ENCODE data around the gene POU2AF2. TPM values are rescaled to one million over a fixed set of nuclear protein-coding genes. Genes with fewer than 3 reads are reported as not detected.
"Not testable (repeated sequence)": the region's sequence is repeated elsewhere in the genome, so short reads cannot be mapped to it uniquely, and the experiment has no call there.

The POU2AF2 gene
- total RNA-seq, 5 donors from 2014 or later (not counting 1 experiment from before 2014, with no cell fraction given), result not detected

- H3K4me3 ChIP-seq (ENCODE audit: control insufficient read depth in 1 of 2, extremely low read depth in 1 of 2, low read length in 1 of 2), result no peak overlapping the region
- no peaks in the 10 kb centered on the region for H3K4me1 ChIP-seq (ENCODE audit: control insufficient read depth in 1 of 2, extremely low read depth in 1 of 2, insufficient read depth in 2 of 2, low read length in 2 of 2)
- Mint-ChIP-seq H3K9me3 (no peaks in the 10 kb centered on the region), H3K27me3 (peaks cover 28% of the 10 kb centered on the region in 2 donors), H3K27ac (no peak overlapping the region), H3K4me1 (no peaks in the 10 kb centered on the region), H3K36me3 (no peaks in the 10 kb centered on the region), H3K4me3 (no peak overlapping the region)
- no peaks in the 10 kb centered on the region for H3K27me3 ChIP-seq (replicated peaks in 1 of 2; ENCODE audit: control insufficient read depth in 2 of 2, extremely low read depth in 1 of 2, insufficient read depth in 2 of 2, low read length in 1 of 2)
- no peak for DNase-seq
- H3K27ac ChIP-seq (ENCODE audit: low read length), result no peak overlapping the region
- no peak for ATAC-seq (replicated peaks in 1 of 4)
- CTCF ChIA-PET, result interaction anchor here in 1 of 2 donors (1.0 kb wide), 1 partner anchor 27 kb away, joined by 3 read pairs; no protein-coding TSS in a partner anchor
- WGBS (ENCODE audit: insufficient coverage), result 60% methylated on average over 1 of the region's 5 CpGs
- H3K36me3 ChIP-seq (ENCODE audit: control insufficient read depth in 2 of 2, extremely low read depth in 1 of 2, insufficient read depth in 1 of 2, low read length in 1 of 2), result no peaks in the 10 kb centered on the region
- no peaks in the 10 kb centered on the region for H3K9me3 ChIP-seq
- POLR2A ChIA-PET, result no interaction called here
These were observed 63.8 kb downstream of the POU2AF2 start for GRCh38 chr11:111309215-111309915.

GRCh38 chr11:111310088-111310487 is 64.6 kb downstream of the POU2AF2 start:
- 100% methylated on average over 2 of the region's 3 CpGs for WGBS (ENCODE audit: insufficient coverage)
- Histone ChIP-seq H3K27me3 (replicated peaks in 1 of 2; ENCODE audit: control insufficient read depth in 2 of 2, extremely low read depth in 1 of 2, insufficient read depth in 2 of 2, low read length in 1 of 2) (no peaks in the 10 kb centered on the region), H3K27ac (ENCODE audit: low read length) (no peak overlapping the region), H3K4me1 (ENCODE audit: control insufficient read depth in 1 of 2, extremely low read depth in 1 of 2, insufficient read depth in 2 of 2, low read length in 2 of 2) (no peaks in the 10 kb centered on the region), H3K9me3 (no peaks in the 10 kb centered on the region), H3K36me3 (ENCODE audit: control insufficient read depth in 2 of 2, extremely low read depth in 1 of 2, insufficient read depth in 1 of 2, low read length in 1 of 2) (no peaks in the 10 kb centered on the region), H3K4me3 (ENCODE audit: control insufficient read depth in 1 of 2, extremely low read depth in 1 of 2, low read length in 1 of 2) (no peak overlapping the region)
- Mint-ChIP-seq H3K27me3 (peaks cover 24 to 30% of the 10 kb centered on the region in 2 donors), H3K4me1 (no peaks in the 10 kb centered on the region), H3K27ac (no peak overlapping the region), H3K9me3 (no peaks in the 10 kb centered on the region), H3K4me3 (no peak overlapping the region), H3K36me3 (no peaks in the 10 kb centered on the region)
- DNase-seq, result no peak
- CTCF ChIA-PET, result interaction anchor here in 1 of 2 donors (1.0 kb wide), 1 partner anchor 27 kb away, joined by 3 read pairs; no protein-coding TSS in a partner anchor
- POLR2A ChIA-PET, result no interaction called here
- no peak for ATAC-seq (replicated peaks in 1 of 4)

GRCh38 chr11:111310723-111311122 is 65.2 kb downstream of the POU2AF2 start:
- CTCF ChIA-PET, result no interaction called here
- no peaks in the 10 kb centered on the region for H3K36me3 Mint-ChIP-seq
- Histone ChIP-seq H3K27me3 (replicated peaks in 1 of 2; ENCODE audit: control insufficient read depth in 2 of 2, extremely low read depth in 1 of 2, insufficient read depth in 2 of 2, low read length in 1 of 2) (no peaks in the 10 kb centered on the region), H3K27ac (ENCODE audit: low read length) (no peak overlapping the region), H3K9me3 (no peaks in the 10 kb centered on the region), H3K4me3 (ENCODE audit: control insufficient read depth in 1 of 2, extremely low read depth in 1 of 2, low read length in 1 of 2) (no peak overlapping the region), H3K36me3 (ENCODE audit: control insufficient read depth in 2 of 2, extremely low read depth in 1 of 2, insufficient read depth in 1 of 2, low read length in 1 of 2) (no peaks in the 10 kb centered on the region), H3K4me1 (ENCODE audit: control insufficient read depth in 1 of 2, extremely low read depth in 1 of 2, insufficient read depth in 2 of 2, low read length in 2 of 2) (no peaks in the 10 kb centered on the region)
- WGBS (ENCODE audit: insufficient coverage), result 68% methylated on average over 2 of the region's 6 CpGs
- ATAC-seq (replicated peaks in 1 of 4) (no peak), DNase-seq (no peak)
- no peaks in the 10 kb centered on the region for H3K9me3 Mint-ChIP-seq
- no peak overlapping the region for H3K27ac Mint-ChIP-seq
- H3K27me3 Mint-ChIP-seq, result peaks cover 24 to 26% of the 10 kb centered on the region in 2 donors
- no peaks in the 10 kb centered on the region for H3K4me1 Mint-ChIP-seq
- no peak overlapping the region for H3K4me3 Mint-ChIP-seq
- POLR2A ChIA-PET, result no interaction called here

GRCh38 chr11:111312076-111312475 is 66.6 kb downstream of the POU2AF2 start:
- WGBS (ENCODE audit: insufficient coverage), result 50% methylated on average over 1 of the region's 1 CpG
- H3K4me3 Mint-ChIP-seq, result no peak overlapping the region
- no peak overlapping the region for H3K27ac Mint-ChIP-seq

GRCh38 chr11:111319296-111319695 is 73.8 kb downstream of the POU2AF2 start:
- 82% methylated on average over 4 of the region's 6 CpGs for WGBS (ENCODE audit: insufficient coverage)
- no peak overlapping the region for H3K4me3 Mint-ChIP-seq
- H3K36me3 Mint-ChIP-seq, result no peaks in the 10 kb centered on the region
- no peak overlapping the region for H3K27ac Mint-ChIP-seq
- no peaks in the 10 kb centered on the region for H3K36me3 ChIP-seq (ENCODE audit: control insufficient read depth in 2 of 2, extremely low read depth in 1 of 2, insufficient read depth in 1 of 2, low read length in 1 of 2)
- no peaks in the 10 kb centered on the region for H3K9me3 Mint-ChIP-seq
- H3K9me3 ChIP-seq, result no peaks in the 10 kb centered on the region
- no peaks in the 10 kb centered on the region for H3K4me1 ChIP-seq (ENCODE audit: control insufficient read depth in 1 of 2, extremely low read depth in 1 of 2, insufficient read depth in 2 of 2, low read length in 2 of 2)
- H3K4me3 ChIP-seq (ENCODE audit: control insufficient read depth in 1 of 2, extremely low read depth in 1 of 2, low read length in 1 of 2), result no peak overlapping the region
- H3K27me3 ChIP-seq (replicated peaks in 1 of 2; ENCODE audit: control insufficient read depth in 2 of 2, extremely low read depth in 1 of 2, insufficient read depth in 2 of 2, low read length in 1 of 2), result no peaks in the 10 kb centered on the region
- H3K27ac ChIP-seq (ENCODE audit: low read length), result no peak overlapping the region
- peaks cover 15 to 20% of the 10 kb centered on the region in 2 donors for H3K27me3 Mint-ChIP-seq
- ChIA-PET CTCF (no interaction called here), POLR2A (no interaction called here)
- H3K4me1 Mint-ChIP-seq, result no peaks in the 10 kb centered on the region
- ATAC-seq (replicated peaks in 1 of 4), result no peak
- DNase-seq, result no peak

More at GRCh38 chr11:111312076-111312475, 66.6 kb downstream of the POU2AF2 start:
- Histone ChIP-seq H3K27me3 (replicated peaks in 1 of 2; ENCODE audit: control insufficient read depth in 2 of 2, extremely low read depth in 1 of 2, insufficient read depth in 2 of 2, low read length in 1 of 2) (no peaks in the 10 kb centered on the region), H3K9me3 (no peaks in the 10 kb centered on the region), H3K27ac (ENCODE audit: low read length) (no peak overlapping the region), H3K4me3 (ENCODE audit: control insufficient read depth in 1 of 2, extremely low read depth in 1 of 2, low read length in 1 of 2) (no peak overlapping the region), H3K36me3 (ENCODE audit: control insufficient read depth in 2 of 2, extremely low read depth in 1 of 2, insufficient read depth in 1 of 2, low read length in 1 of 2) (no peaks in the 10 kb centered on the region), H3K4me1 (ENCODE audit: control insufficient read depth in 1 of 2, extremely low read depth in 1 of 2, insufficient read depth in 2 of 2, low read length in 2 of 2) (no peaks in the 10 kb centered on the region)
- ChIA-PET POLR2A (no interaction called here), CTCF (interaction anchor here in 1 of 2 donors (1.0 kb wide), 1 partner anchor 29 kb away, joined by 5 read pairs; no protein-coding TSS in a partner anchor)
- DNase-seq (no peak), ATAC-seq (replicated peaks in 1 of 4) (no peak)
- Mint-ChIP-seq H3K4me1 (no peaks in the 10 kb centered on the region), H3K9me3 (no peaks in the 10 kb centered on the region), H3K27me3 (peaks cover 17 to 24% of the 10 kb centered on the region in 2 donors), H3K36me3 (no peaks in the 10 kb centered on the region)

GRCh38 chr11:111320199-111320598 is 74.7 kb downstream of the POU2AF2 start:
- H3K36me3 ChIP-seq (ENCODE audit: control insufficient read depth in 2 of 2, extremely low read depth in 1 of 2, insufficient read depth in 1 of 2, low read length in 1 of 2); CTCF ChIA-PET; H3K27ac ChIP-seq (ENCODE audit: low read length); ATAC-seq (replicated peaks in 1 of 4); H3K4me3 Mint-ChIP-seq; DNase-seq; H3K9me3 Mint-ChIP-seq; H3K27me3 ChIP-seq (replicated peaks in 1 of 2; ENCODE audit: control insufficient read depth in 2 of 2, extremely low read depth in 1 of 2, insufficient read depth in 2 of 2, low read length in 1 of 2); H3K4me3 ChIP-seq (ENCODE audit: control insufficient read depth in 1 of 2, extremely low read depth in 1 of 2, low read length in 1 of 2); H3K9me3 ChIP-seq; H3K27ac Mint-ChIP-seq; H3K4me1 Mint-ChIP-seq; H3K36me3 Mint-ChIP-seq; H3K4me1 ChIP-seq (ENCODE audit: control insufficient read depth in 1 of 2, extremely low read depth in 1 of 2, insufficient read depth in 2 of 2, low read length in 2 of 2): not testable (repeated sequence)
- POLR2A ChIA-PET, result interaction anchor here in 1 of 2 donors (0.6 kb wide), 1 partner anchor 562 kb away, joined by 5 read pairs; no protein-coding TSS in a partner anchor
- 78% methylated on average over 2 of the region's 6 CpGs for WGBS (ENCODE audit: insufficient coverage)
- peaks cover 13 to 15% of the 10 kb centered on the region in 2 donors for H3K27me3 Mint-ChIP-seq
